Upper lobe of left lung (tissue), 6 donors: Measurements from ENCODE around the gene MAD1L1. TPM values are rescaled to one million over a fixed set of nuclear protein-coding genes. Genes with fewer than 3 reads are reported as not detected.

Experiments used
- ATAC-seq, 2 donors: fragments of 200-7000 bp; cut with Tn5 transposase; one replicate each; pipeline ENCODE4 v1.9.1; 2022; ENCODE audit warnings: mild to moderate bottlenecking in 2 of 2, moderate library complexity in 2 of 2; ENCODE audit not compliant: low FRiP score in 2 of 2
- DNase-seq, 2 donors: peaks; one replicate each; pipeline ENCODE4 v3.0.0-alpha.2; 2019 to 2020
- H3K27ac ChIP-seq, 4 donors: fragments of 200-600 bp; sonication (generic); one replicate each; pipeline ENCODE4 v1.5.1; 2016 to 2019
- H3K27me3 ChIP-seq, 4 donors: fragments of 200-600 bp; sonication (generic); one replicate each; pipeline ENCODE4 v1.5.1; 2017 to 2019
- H3K36me3 ChIP-seq, 4 donors: fragments of 200-600 bp; sonication (generic); one replicate each; pipeline ENCODE4 v1.5.1; 2016 to 2019
- H3K4me1 ChIP-seq, 4 donors: fragments of 200-600 bp; sonication (generic); one replicate each; pipeline ENCODE4 v1.5.1; 2018 to 2019
- H3K4me3 ChIP-seq, 4 donors: fragments of 200-600 bp; sonication (generic); one replicate each; pipeline ENCODE4 v1.5.1; 2017 to 2019; ENCODE audit warnings: mild to moderate bottlenecking in 2 of 4, moderate library complexity in 1 of 4
- H3K9me3 ChIP-seq, 4 donors: fragments of 200-600 bp; sonication (generic); one replicate each; pipeline ENCODE4 v1.5.1; 2018 to 2019
- CTCF ChIP-seq, 6 experiments: fragments of 450-650 bp in 4 of 6; fragments of 200-600 bp in 2 of 6; sonication (generic) in 2 of 6; IDR thresholded peaks; one replicate each; pipeline ENCODE4 v1.5.1; 2016 to 2019; ENCODE audit warnings: antibody characterized with exemption in 6 of 6
- EP300 ChIP-seq, 4 donors: sonication (generic); formaldehyde crosslinking; IDR thresholded peaks; one replicate each; pipeline ENCODE4 v1.5.1; 2017; ENCODE audit warnings: antibody characterized with exemption in 4 of 4, control low read depth in 2 of 4
- POLR2A ChIP-seq, 4 donors: fragments of 450-650 bp; IDR thresholded peaks; one replicate each; pipeline ENCODE4 v1.5.1; 2016 to 2017; ENCODE audit warnings: antibody characterized with exemption in 4 of 4, mild to moderate bottlenecking in 2 of 4
- POLR2AphosphoS5 ChIP-seq, 2 donors: sonication (generic); formaldehyde crosslinking; IDR thresholded peaks; one replicate each; pipeline ENCODE4 v1.5.1; 2017; ENCODE audit warnings: antibody characterized with exemption in 2 of 2
- WGBS, 2 donors: methylation state at CpG; one replicate each; pipeline ENCODE4 v1.1.5; 2017 to 2018; 5-methylcytosine and 5-hydroxymethylcytosine counted together
- total RNA-seq, 6 donors: library from RNA; depleted of rRNA in 4 of 6; stranded (reverse); fragments of >200 nt in 4 of 6; gene quantifications; one replicate each; pipeline versions ENCODE4 v1.1.0 to v1.2.1, GENCODE V29; 2016 to 2021
- donor health status: DM: no; HTN: no; CAD: no; lungs with moderate emphysema.
- donor health status: DM: no; HTN: yes; CAD: no; lungs with severe emphysema.

Gene MAD1L1
- total RNA-seq, 6 donors from 2014 or later: 40.6 to 364 (median 65.6) TPM

GRCh38 chr7:2016021-2016631 is 216.6 kb downstream of the MAD1L1 start:
- H3K36me3 ChIP-seq: peaks cover 0 to 22% (median 4%) of the 10 kb centered on the region in 4 donors
- 97% methylated on average over 6 to 18 of the region's 18 CpGs for WGBS, 2 donors
- DNase-seq (peak in 1 of 2 donors; percentile 14), ATAC-seq (no peak)
- H3K4me3 ChIP-seq: no peak overlapping the region
- no peak overlapping the region for H3K27ac ChIP-seq
- no peaks in the 10 kb centered on the region for H3K27me3 ChIP-seq
- H3K9me3 ChIP-seq: no peaks in the 10 kb centered on the region
- TF ChIP-seq EP300 (IDR thresholded peaks at IDR 0.05) (no peak), POLR2AphosphoS5 (IDR thresholded peaks at IDR 0.05) (no peak), CTCF (IDR thresholded peaks at IDR 0.05) (no peak), POLR2A (IDR thresholded peaks at IDR 0.05) (no peak)
- H3K4me1 ChIP-seq: peaks cover 5 to 17% (median 14%) of the 10 kb centered on the region in 4 donors

- Histone ChIP-seq H3K4me3 (no peak overlapping the region), H3K9me3 (no peaks in the 10 kb centered on the region), H3K27me3 (no peaks in the 10 kb centered on the region), H3K36me3 (peaks cover 0 to 22% (median 4%) of the 10 kb centered on the region in 4 donors), H3K27ac (no peak overlapping the region), H3K4me1 (peaks cover 5 to 14% (median 11%) of the 10 kb centered on the region in 4 donors)
- WGBS, 2 donors: 95 to 97% methylated on average over 5 to 16 of the region's 18 CpGs
- no peak for TF ChIP-seq CTCF (IDR thresholded peaks at IDR 0.05)
- no peak for TF ChIP-seq POLR2AphosphoS5 (IDR thresholded peaks at IDR 0.05)
- no peak for TF ChIP-seq EP300 (IDR thresholded peaks at IDR 0.05)
- no peak for TF ChIP-seq POLR2A (IDR thresholded peaks at IDR 0.05)
- ATAC-seq: no peak
- DNase-seq: peak; percentile 20 to 42
Observed at GRCh38 chr7:2015251-2015871, 217.4 kb downstream of the MAD1L1 start.

- WGBS, 2 donors: 97 to 99% methylated on average over 26 to 45 of the region's 47 CpGs
- Histone ChIP-seq H3K9me3 (no peaks in the 10 kb centered on the region), H3K4me1 (peaks cover 4 to 7% (median 5%) of the 10 kb centered on the region in 4 donors), H3K27ac (no peak overlapping the region), H3K27me3 (no peaks in the 10 kb centered on the region), H3K36me3 (peaks cover 0 to 22% (median 4%) of the 10 kb centered on the region in 4 donors), H3K4me3 (no peak overlapping the region)
- ATAC-seq (no peak), DNase-seq (peak; percentile 19 to 81)
- TF ChIP-seq POLR2AphosphoS5 (IDR thresholded peaks at IDR 0.05): no peak
Observed at GRCh38 chr7:2014391-2015241, 218.1 kb downstream of the MAD1L1 start.

GRCh38 chr7:2013381-2014311 is 219.1 kb downstream of the MAD1L1 start:
- no peak overlapping the region for H3K4me3 ChIP-seq
- no peaks in the 10 kb centered on the region for H3K27me3 ChIP-seq
- peaks cover 0 to 22% (median 4%) of the 10 kb centered on the region in 4 donors for H3K36me3 ChIP-seq
- 94 to 95% methylated on average over 18 to 34 of the region's 34 CpGs for WGBS, 2 donors
- H3K27ac ChIP-seq: no peak overlapping the region
- DNase-seq (peak; percentile 20 to 60), ATAC-seq (no peak)
- no peaks in the 10 kb centered on the region for H3K9me3 ChIP-seq
- TF ChIP-seq POLR2A (IDR thresholded peaks at IDR 0.05) (no peak), EP300 (IDR thresholded peaks at IDR 0.05) (no peak), CTCF (IDR thresholded peaks at IDR 0.05) (no peak), POLR2AphosphoS5 (IDR thresholded peaks at IDR 0.05) (no peak)
- no peaks in the 10 kb centered on the region for H3K4me1 ChIP-seq
